HG03378 (cell line): Measurements from ENCODE around the gene PDPK1.
"Not testable (repeated sequence)": the region's sequence is repeated elsewhere in the genome, so short reads cannot be mapped to it uniquely, and the experiment has no call there.

ENCODE experiments used
- ATAC-seq: cut with Tn5 transposase; IDR thresholded peaks from one replicate; pipeline ENCODE4 v1.9.1; 2021; ENCODE audit warnings: mild to moderate bottlenecking, moderate library complexity; ENCODE audit not compliant: unreplicated experiment

PDPK1 gene

GRCh38 chr16:2539845-2540458, 2.1 kb downstream of the PDPK1 start:
- not testable (repeated sequence) for ATAC-seq

- ATAC-seq, result not testable (repeated sequence)
These were observed 3.1 kb downstream of the PDPK1 start for GRCh38 chr16:2540912-2541311.

GRCh38 chr16:2541409-2541808, 3.6 kb downstream of the PDPK1 start:
- not testable (repeated sequence) for ATAC-seq

- not testable (repeated sequence) for ATAC-seq
These were observed 6.0 kb downstream of the PDPK1 start for GRCh38 chr16:2543771-2544170.

- ATAC-seq, result not testable (repeated sequence)
These were observed 12.6 kb downstream of the PDPK1 start for GRCh38 chr16:2550283-2550878.

- ATAC-seq, result not testable (repeated sequence)
These were observed 13.6 kb downstream of the PDPK1 start for GRCh38 chr16:2551420-2551889.

GRCh38 chr16:2554709-2555425, 17.0 kb downstream of the PDPK1 start:
- not testable (repeated sequence) for ATAC-seq

GRCh38 chr16:2557150-2557549, 19.3 kb downstream of the PDPK1 start:
- ATAC-seq, result not testable (repeated sequence)

GRCh38 chr16:2560131-2560797, 22.4 kb downstream of the PDPK1 start:
- peak; percentile 46 for ATAC-seq

GRCh38 chr16:2560798-2561133, 22.9 kb downstream of the PDPK1 start:
- peak; percentile 53 for ATAC-seq

- not testable (repeated sequence) for ATAC-seq
These were observed 29.7 kb downstream of the PDPK1 start for GRCh38 chr16:2567506-2567905.

- not testable (repeated sequence) for ATAC-seq
These were observed 30.8 kb downstream of the PDPK1 start for GRCh38 chr16:2568573-2568972.

- ATAC-seq, result not testable (repeated sequence)
These were observed 34.9 kb downstream of the PDPK1 start for GRCh38 chr16:2572704-2573103.

- not testable (repeated sequence) for ATAC-seq
These were observed 38.0 kb downstream of the PDPK1 start for GRCh38 chr16:2575839-2576238.

- ATAC-seq, result not testable (repeated sequence)
These were observed 39.2 kb downstream of the PDPK1 start for GRCh38 chr16:2577044-2577443.

GRCh38 chr16:2578905-2579304, 41.1 kb downstream of the PDPK1 start:
- not testable (repeated sequence) for ATAC-seq

- ATAC-seq, result not testable (repeated sequence)
These were observed 42.3 kb downstream of the PDPK1 start for GRCh38 chr16:2580143-2580542.

- ATAC-seq, result not testable (repeated sequence)
These were observed 43.0 kb downstream of the PDPK1 start for GRCh38 chr16:2580818-2581217.

- ATAC-seq, result no peak
These were observed 47.2 kb downstream of the PDPK1 start for GRCh38 chr16:2584729-2585650.

- no peak for ATAC-seq
These were observed 47.8 kb downstream of the PDPK1 start for GRCh38 chr16:2585651-2586081.
